Activated CD4-positive, alpha-beta memory T cell treated with anti-CD3 and anti-CD28 coated beads for 36 hours (primary cell): ENCODE data around the gene PEX6. TPM values are rescaled to one million over a fixed set of nuclear protein-coding genes. Genes with fewer than 3 reads are reported as not detected.
A peak's percentile ranks its signal among the peaks of the same experiment; 100 is the strongest.
"Not testable (repeated sequence)": the region's sequence is repeated elsewhere in the genome, so short reads cannot be mapped to it uniquely, and the experiment has no call there.

Experiments
- CTCF ChIA-PET: fragments of 350-600 bp; sonication (Branson Sonifier 250); formaldehyde crosslinking; loops from one replicate; lab custom pipeline; 2021; ENCODE audit warnings: antibody characterized with exemption, inconsistent platforms; lab: Charles Lee
- POLR2A ChIA-PET: fragments of 350-600 bp; sonication (Branson Sonifier 250); formaldehyde crosslinking; loops from one replicate; lab custom pipeline; 2021; ENCODE audit warnings: antibody characterized with exemption; lab: Charles Lee
- DNase-seq: peaks from one replicate; pipeline ENCODE4 v3.0.0-alpha.2; 2020
- H3K27ac Mint-ChIP-seq: one replicate; pipeline ENCODE4 v1.8.0; 2021; ENCODE audit warnings: mixed read lengths
- H3K27me3 Mint-ChIP-seq: one replicate; pipeline ENCODE4 v1.8.0; 2021; ENCODE audit warnings: mixed read lengths
- H3K36me3 Mint-ChIP-seq: one replicate; pipeline ENCODE4 v1.8.0; 2021; ENCODE audit warnings: mixed read lengths
- H3K4me1 Mint-ChIP-seq: one replicate; pipeline ENCODE4 v1.8.0; 2021; ENCODE audit warnings: low read depth, mixed read lengths
- H3K4me3 Mint-ChIP-seq: one replicate; pipeline ENCODE4 v1.8.0; 2021; ENCODE audit warnings: mild to moderate bottlenecking, mixed read lengths
- H3K9me3 Mint-ChIP-seq: one replicate; pipeline ENCODE4 v1.8.0; 2021; ENCODE audit warnings: mixed read lengths
- intact Hi-C: fragments of 100-400 bp; cut with micrococcal nuclease; formaldehyde crosslinking; loops from one replicate; pipeline ENCODE4 v1.15.1; 2023
- total RNA-seq, 2 experiments: library from RNA; stranded (reverse); gene quantifications; one replicate each; pipeline ENCODE4 v1.2.3, GENCODE V29; 2021

The PEX6 gene
- total RNA-seq, 2 experiments from 2014 or later = 25.6 to 26.4 TPM

DNA sequence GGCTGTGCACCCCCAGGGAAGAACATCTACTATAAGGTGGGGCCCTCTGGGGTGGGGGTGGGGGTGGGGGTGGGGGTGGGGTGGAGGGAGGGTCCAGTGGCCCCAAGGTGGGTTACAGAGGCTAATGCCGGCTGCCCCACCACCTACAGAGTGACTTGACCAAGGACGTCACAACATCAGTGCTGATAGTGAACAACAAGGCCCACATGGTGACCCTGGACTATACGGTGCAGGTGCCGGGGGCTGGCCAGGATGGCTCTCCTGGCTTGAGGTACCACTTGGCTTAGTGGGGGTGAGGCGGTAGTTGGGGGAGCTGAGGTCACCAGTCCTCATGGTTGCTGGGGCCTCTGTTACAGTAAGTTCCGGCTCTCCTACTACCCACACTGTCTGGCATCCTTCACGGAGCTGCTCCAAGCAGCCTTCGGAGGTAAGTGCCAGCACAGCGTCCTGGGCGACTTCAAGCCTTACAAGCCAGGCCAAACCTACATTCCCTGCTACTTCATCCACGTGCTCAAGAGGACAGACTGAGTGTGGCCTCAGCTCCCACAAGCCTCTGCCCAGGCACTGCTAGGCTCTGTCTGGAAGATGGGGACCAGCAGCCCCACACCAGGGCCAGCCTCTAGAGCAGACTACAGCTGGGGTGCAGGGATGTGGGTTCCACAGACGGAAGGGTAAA lies 15.7 kb downstream of the PEX6 start:
- Mint-ChIP-seq H3K27ac (no peak overlapping the region), H3K4me1 (peaks cover 13% of the 10 kb centered on the region), H3K9me3 (no peaks in the 10 kb centered on the region), H3K27me3 (no peaks in the 10 kb centered on the region), H3K4me3 (no peak overlapping the region), H3K36me3 (peaks cover 19% of the 10 kb centered on the region)
- DNase-seq = no peak
- CTCF ChIA-PET = interaction anchor here (0.5 kb wide), 1 partner anchor 104 kb away, joined by 4 read pairs; no protein-coding TSS in a partner anchor
- POLR2A ChIA-PET = no interaction called here
- intact Hi-C loops = loop anchor here (5.0 kb wide), 1 partner anchor 61 kb away; no protein-coding TSS in a partner anchor

DNA sequence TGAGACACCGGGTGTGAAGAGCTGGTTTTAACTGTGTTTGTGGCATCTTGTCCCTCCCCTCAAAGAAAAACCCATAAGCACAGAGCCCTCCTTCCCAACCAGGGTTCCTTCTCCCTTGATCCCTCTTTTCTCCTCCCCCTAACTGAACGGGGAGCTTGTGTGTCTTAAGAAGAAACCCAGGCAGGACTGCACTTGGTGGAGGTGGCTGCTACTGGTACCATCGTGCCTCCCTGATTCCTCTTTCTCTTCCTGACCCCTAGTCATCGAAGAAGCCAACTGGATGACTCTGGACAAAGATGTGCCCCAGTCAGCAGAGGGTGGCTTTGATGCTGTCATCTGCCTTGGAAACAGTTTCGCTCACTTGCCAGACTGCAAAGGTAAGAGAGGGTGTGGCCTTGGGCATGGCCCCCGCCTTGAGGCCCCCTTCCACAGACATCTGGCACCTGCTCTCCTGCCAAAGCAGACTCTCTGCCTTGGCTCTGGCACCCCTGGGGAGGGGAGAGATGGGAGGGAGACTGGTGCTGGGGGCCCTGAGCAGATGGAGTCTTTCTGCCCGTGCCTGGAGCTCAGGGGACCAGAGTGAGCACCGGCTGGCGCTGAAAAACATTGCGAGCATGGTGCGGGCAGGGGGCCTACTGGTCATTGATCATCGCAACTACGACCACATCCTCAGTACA lies 16.3 kb downstream of the PEX6 start:
- CTCF ChIA-PET = interaction anchor here (0.5 to 1.0 kb wide), 2 partner anchors 105 to 181 kb away, joined by 4 read pairs; no protein-coding TSS in a partner anchor
- no peak overlapping the region for H3K4me3 Mint-ChIP-seq
- H3K36me3 Mint-ChIP-seq = peaks cover 19% of the 10 kb centered on the region
- no peak for DNase-seq
- H3K4me1 Mint-ChIP-seq = peaks cover 13% of the 10 kb centered on the region
- intact Hi-C loops = loop anchor here (5.0 kb wide), 1 partner anchor 60 kb away; no protein-coding TSS in a partner anchor
- H3K9me3 Mint-ChIP-seq = no peaks in the 10 kb centered on the region
- POLR2A ChIA-PET = no interaction called here
- no peak overlapping the region for H3K27ac Mint-ChIP-seq
- H3K27me3 Mint-ChIP-seq = no peaks in the 10 kb centered on the region

DNA sequence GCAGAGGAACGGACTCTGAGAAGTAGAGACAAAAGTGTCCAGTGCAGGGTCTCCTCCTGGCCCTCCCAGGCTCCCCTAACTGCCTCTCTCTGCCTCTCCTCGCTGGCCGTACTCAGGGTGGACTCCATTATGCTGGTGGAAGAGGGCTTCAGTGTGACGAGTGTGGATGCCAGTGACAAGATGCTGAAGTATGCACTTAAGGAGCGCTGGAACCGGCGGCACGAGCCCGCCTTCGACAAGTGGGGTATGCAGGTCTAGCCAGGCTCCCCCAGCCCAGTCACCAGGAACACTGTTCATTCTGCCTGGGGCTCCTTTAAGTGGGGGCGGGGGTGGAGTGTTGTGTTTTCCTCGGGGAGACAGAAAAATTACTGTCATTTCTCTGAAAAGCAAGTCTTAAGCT lies 16.9 kb downstream of the PEX6 start:
- Mint-ChIP-seq H3K27me3 (no peaks in the 10 kb centered on the region), H3K27ac (no peak overlapping the region), H3K36me3 (peaks cover 16% of the 10 kb centered on the region), H3K9me3 (no peaks in the 10 kb centered on the region), H3K4me1 (peaks cover 13% of the 10 kb centered on the region), H3K4me3 (no peak overlapping the region)
- ChIA-PET POLR2A (no interaction called here), CTCF (interaction anchor here (1.0 kb wide), 1 partner anchor 182 kb away, joined by 4 read pairs; no protein-coding TSS in a partner anchor)
- no peak for DNase-seq
- intact Hi-C loops = loop anchor here (5.0 kb wide), 1 partner anchor 60 kb away; no protein-coding TSS in a partner anchor

GRCh38 chr6:42961020-42961470 lies 17.9 kb downstream of the PEX6 start:
- DNase-seq = no peak
- H3K9me3 Mint-ChIP-seq = no peaks in the 10 kb centered on the region
- intact Hi-C loops = loop anchor here (5.0 kb wide), 1 partner anchor 59 kb away; no protein-coding TSS in a partner anchor
- CTCF ChIA-PET = interaction anchor here (1.9 kb wide), 1 partner anchor 183 kb away, joined by 7 read pairs; no protein-coding TSS in a partner anchor
- H3K4me1 Mint-ChIP-seq = peaks cover 13% of the 10 kb centered on the region
- H3K27me3 Mint-ChIP-seq = no peaks in the 10 kb centered on the region
- POLR2A ChIA-PET = no interaction called here
- no peak overlapping the region for H3K4me3 Mint-ChIP-seq
- H3K36me3 Mint-ChIP-seq = peaks cover 16% of the 10 kb centered on the region
- no peak overlapping the region for H3K27ac Mint-ChIP-seq

DNA sequence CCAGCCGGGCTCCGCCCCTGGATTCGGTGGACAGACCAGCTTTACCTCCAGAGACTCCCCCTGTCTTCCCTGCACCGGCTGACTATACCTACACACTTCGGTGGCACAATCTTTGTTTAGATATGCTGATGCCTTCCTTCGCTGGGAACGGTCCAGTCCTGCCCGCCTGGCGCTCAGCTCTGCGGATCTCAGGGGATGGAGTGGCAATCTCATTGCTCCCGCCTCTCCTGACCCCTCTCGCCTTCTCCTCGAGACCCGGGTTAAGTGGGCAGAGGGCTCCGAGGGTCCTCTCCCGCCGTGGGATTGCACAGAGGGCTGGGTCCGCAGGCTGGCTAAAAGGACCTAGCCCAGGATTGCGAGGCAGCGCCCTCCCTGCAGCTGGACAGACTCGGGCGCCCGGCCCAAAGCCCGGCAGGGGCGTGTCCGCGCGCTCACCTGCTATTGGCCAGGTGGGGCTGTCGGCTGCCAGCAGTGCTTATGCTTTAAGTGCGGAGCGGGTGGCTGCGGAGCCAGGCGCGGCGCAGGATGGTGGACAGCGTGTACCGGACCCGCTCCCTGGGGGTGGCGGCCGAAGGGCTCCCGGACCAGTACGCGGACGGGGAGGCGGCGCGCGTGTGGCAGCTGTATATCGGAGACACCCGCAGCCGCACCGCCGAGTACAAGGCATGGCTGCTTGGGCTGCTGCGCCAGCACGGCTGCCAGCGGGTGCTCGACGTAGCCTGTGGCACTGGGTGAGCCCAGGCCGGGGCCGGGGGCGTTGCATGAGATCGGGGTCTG lies 18.6 kb downstream of the PEX6 start, which contains the start of gene GNMT:
GNMT (plus strand) TSS at position 512 of the 777 bp plus-strand sequence; CDS start at position 526, 14 bp downstream.
- H3K27ac Mint-ChIP-seq = no peak within 1 kb of the TSS
- H3K4me3 Mint-ChIP-seq = peak within 1 kb of the TSS; percentile 59
- ChIA-PET CTCF (interaction anchor here (1.9 kb wide), 1 partner anchor 183 kb away, joined by 7 read pairs; no protein-coding TSS in a partner anchor), POLR2A (no interaction called here)
- peaks cover 13% of the 10 kb centered on the region for H3K4me1 Mint-ChIP-seq
- intact Hi-C loops = loop anchor here (5.0 kb wide), 1 partner anchor 58 kb away; no protein-coding TSS in a partner anchor
- H3K36me3 Mint-ChIP-seq = peaks cover 16% of the 10 kb centered on the region
- DNase-seq = peak; percentile 45
- H3K9me3 Mint-ChIP-seq = no peaks in the 10 kb centered on the region
- no peaks in the 10 kb centered on the region for H3K27me3 Mint-ChIP-seq

GRCh38 chr6:42959917-42960242 lies 19.1 kb downstream of the PEX6 start:
- Mint-ChIP-seq H3K4me3 (no peak overlapping the region), H3K36me3 (peaks cover 16% of the 10 kb centered on the region), H3K27me3 (no peaks in the 10 kb centered on the region), H3K27ac (no peak overlapping the region), H3K9me3 (no peaks in the 10 kb centered on the region), H3K4me1 (peaks cover 13% of the 10 kb centered on the region)
- intact Hi-C loops = loop anchor here (5.0 kb wide), 1 partner anchor 58 kb away; no protein-coding TSS in a partner anchor
- POLR2A ChIA-PET = no interaction called here
- no peak for DNase-seq
- CTCF ChIA-PET = interaction anchor here (1.9 kb wide), 1 partner anchor 184 kb away, joined by 7 read pairs; no protein-coding TSS in a partner anchor

DNA sequence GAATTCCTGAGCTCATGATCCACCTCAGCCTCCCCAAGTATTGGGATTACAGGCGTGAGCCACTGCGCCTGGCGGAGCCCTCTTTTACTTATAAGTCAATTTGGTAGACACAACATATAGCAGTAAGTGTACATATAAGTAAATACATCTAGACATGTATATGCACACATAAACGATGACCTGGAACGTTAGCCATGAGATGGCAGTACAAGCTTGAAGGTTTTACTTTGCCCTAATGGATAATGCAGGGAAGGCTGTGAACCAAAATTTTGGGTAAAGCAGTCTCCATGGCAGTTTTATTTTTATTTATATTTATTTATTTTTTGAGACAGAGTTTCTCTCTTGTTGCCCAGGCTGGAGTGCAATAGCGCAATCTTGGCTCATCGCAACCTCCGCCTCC lies 20.9 kb downstream of the PEX6 start:
- Mint-ChIP-seq H3K27ac (no peak overlapping the region), H3K36me3 (peaks cover 12% of the 10 kb centered on the region), H3K9me3 (no peaks in the 10 kb centered on the region), H3K4me3 (no peak overlapping the region), H3K27me3 (no peaks in the 10 kb centered on the region), H3K4me1 (peaks cover 13% of the 10 kb centered on the region)
- POLR2A ChIA-PET = no interaction called here
- no peak for DNase-seq
- intact Hi-C loops = no loop called here
- CTCF ChIA-PET = interaction anchor here (1.0 to 1.1 kb wide), 2 partner anchors 17 to 186 kb away, joined by 3 read pairs; no protein-coding TSS in a partner anchor

DNA sequence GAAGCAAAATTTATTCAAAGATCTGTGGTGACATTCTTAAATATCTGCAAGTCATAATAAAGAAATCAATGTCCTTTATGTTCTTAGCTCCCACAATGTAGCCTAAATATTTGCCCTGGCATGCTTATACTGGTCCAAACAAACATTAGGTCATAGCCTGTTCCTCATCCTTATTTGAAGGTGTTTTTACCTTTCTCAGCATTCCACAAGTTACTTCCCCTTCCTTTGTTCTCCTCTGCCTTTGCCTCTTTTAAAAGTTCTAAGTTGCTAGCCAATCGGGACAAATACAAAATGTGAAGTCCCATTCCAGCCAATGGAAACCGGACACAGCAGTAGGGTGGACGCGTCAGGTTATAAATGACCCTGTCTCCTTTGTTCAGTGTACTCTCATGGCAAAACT lies 24.6 kb downstream of the PEX6 start:
- H3K4me3 Mint-ChIP-seq, H3K27ac Mint-ChIP-seq, DNase-seq, intact Hi-C loops, H3K36me3 Mint-ChIP-seq, H3K4me1 Mint-ChIP-seq, CTCF ChIA-PET, H3K27me3 Mint-ChIP-seq, POLR2A ChIA-PET, H3K9me3 Mint-ChIP-seq: not testable (repeated sequence)

DNA sequence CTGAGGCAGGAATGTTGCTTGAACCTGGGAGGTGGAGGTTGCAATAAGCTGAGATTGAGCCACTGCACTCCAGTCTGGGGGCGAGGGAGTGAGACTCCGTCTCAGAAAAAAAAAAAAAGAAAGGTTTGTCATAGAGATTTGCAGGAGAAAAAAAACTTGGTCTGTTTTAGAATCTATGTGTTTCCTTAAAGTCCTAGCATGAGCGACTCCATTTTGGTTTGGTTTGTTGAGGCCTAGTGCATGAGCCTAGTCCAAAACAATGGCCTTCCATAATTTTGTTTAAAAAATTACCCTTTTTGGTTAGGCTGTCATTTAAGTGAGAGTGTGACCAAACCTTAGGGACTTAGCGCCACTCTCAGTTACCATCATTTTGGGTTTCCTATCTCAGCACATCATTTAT lies 26.6 kb downstream of the PEX6 start:
- H3K4me1 Mint-ChIP-seq = no peaks in the 10 kb centered on the region
- POLR2A ChIA-PET = interaction anchor here (0.6 kb wide), 1 partner anchor 31 kb away, joined by 3 read pairs; no protein-coding TSS in a partner anchor
- no peak for DNase-seq
- H3K27me3 Mint-ChIP-seq = no peaks in the 10 kb centered on the region
- no peak overlapping the region for H3K4me3 Mint-ChIP-seq
- intact Hi-C loops = no loop called here
- H3K27ac Mint-ChIP-seq = no peak overlapping the region
- no peaks in the 10 kb centered on the region for H3K36me3 Mint-ChIP-seq
- no peaks in the 10 kb centered on the region for H3K9me3 Mint-ChIP-seq
- CTCF ChIA-PET = no interaction called here

DNA sequence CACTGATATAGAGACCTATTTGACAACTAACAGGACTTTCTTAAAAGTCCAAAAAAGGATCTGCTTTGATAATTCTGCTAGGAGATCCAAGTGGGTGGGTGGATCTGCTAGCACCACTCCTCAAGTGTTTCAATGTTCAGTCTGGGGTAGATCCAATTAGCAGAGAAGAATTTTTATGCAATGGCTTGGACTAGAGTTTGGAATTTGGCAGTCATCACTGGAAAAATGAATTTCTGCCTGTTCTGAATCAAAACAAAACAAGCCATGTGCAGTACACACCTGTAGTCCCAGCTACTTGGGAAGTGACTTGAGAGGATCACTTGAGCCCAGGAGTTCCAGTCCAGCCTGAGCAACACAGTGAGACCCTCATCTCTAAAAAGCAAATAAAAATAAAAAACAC lies 31.0 kb downstream of the PEX6 start:
- ChIA-PET POLR2A (no interaction called here), CTCF (no interaction called here)
- Mint-ChIP-seq H3K9me3 (no peaks in the 10 kb centered on the region), H3K27me3 (no peaks in the 10 kb centered on the region), H3K27ac (no peak overlapping the region), H3K36me3 (peaks cover 7% of the 10 kb centered on the region), H3K4me1 (no peaks in the 10 kb centered on the region), H3K4me3 (no peak overlapping the region)
- DNase-seq = no peak
- intact Hi-C loops = no loop called here

- Mint-ChIP-seq H3K4me3 (no peak overlapping the region), H3K4me1 (peaks cover 1% of the 10 kb centered on the region), H3K9me3 (no peaks in the 10 kb centered on the region), H3K27me3 (no peaks in the 10 kb centered on the region), H3K27ac (no peak overlapping the region), H3K36me3 (peaks cover 19% of the 10 kb centered on the region)
- CTCF ChIA-PET = no interaction called here
- POLR2A ChIA-PET = no interaction called here
- no peak for DNase-seq
- intact Hi-C loops = no loop called here
Measured at GRCh38 chr6:42942444-42942843, 36.5 kb downstream of the PEX6 start.
